Brain microvascular endothelial cell (primary cell): ENCODE results near the gene LEUTX.

Experiments used
- DNase-seq: peaks from one replicate; pipeline ENCODE4 v3.0.0-alpha.2; 2020
- H3K27ac ChIP-seq: fragments of 250-450 bp; sonication (Bioruptor Pico); 2 replicates; pipeline ENCODE4 v1.5.1; 2020; ENCODE audit warnings: mild to moderate bottlenecking, moderate library complexity
- H3K27me3 ChIP-seq: fragments of 250-450 bp; sonication (Bioruptor Pico); replicated peaks from 2 replicates; pipeline ENCODE4 v1.5.1; 2020; ENCODE audit warnings: mild to moderate bottlenecking
- H3K36me3 ChIP-seq: fragments of 250-450 bp; sonication (Bioruptor Pico); replicated peaks from 2 replicates; pipeline ENCODE4 v1.5.1; 2020; ENCODE audit warnings: mild to moderate bottlenecking
- H3K4me3 ChIP-seq: 2 replicates; pipeline ENCODE4 v1.5.1; 2011; ENCODE audit warnings: low read depth, mild to moderate bottlenecking, control low read depth, low read length, moderate library complexity
- CTCF ChIP-seq: IDR thresholded peaks from 2 replicates; pipeline ENCODE4 v1.5.1; 2011; ENCODE audit warnings: low read depth, mild to moderate bottlenecking, moderate library complexity, low read length, control low read depth, inconsistent platforms; ENCODE audit errors: missing control alignments
- in situ Hi-C: cut with HindIII; loops from 2 replicates; pipeline ENCODE4 v1.10.0; 2017; ENCODE audit warnings: low sequenced_read_pairs, low pct_ligation_motif_present

Gene LEUTX

DNA sequence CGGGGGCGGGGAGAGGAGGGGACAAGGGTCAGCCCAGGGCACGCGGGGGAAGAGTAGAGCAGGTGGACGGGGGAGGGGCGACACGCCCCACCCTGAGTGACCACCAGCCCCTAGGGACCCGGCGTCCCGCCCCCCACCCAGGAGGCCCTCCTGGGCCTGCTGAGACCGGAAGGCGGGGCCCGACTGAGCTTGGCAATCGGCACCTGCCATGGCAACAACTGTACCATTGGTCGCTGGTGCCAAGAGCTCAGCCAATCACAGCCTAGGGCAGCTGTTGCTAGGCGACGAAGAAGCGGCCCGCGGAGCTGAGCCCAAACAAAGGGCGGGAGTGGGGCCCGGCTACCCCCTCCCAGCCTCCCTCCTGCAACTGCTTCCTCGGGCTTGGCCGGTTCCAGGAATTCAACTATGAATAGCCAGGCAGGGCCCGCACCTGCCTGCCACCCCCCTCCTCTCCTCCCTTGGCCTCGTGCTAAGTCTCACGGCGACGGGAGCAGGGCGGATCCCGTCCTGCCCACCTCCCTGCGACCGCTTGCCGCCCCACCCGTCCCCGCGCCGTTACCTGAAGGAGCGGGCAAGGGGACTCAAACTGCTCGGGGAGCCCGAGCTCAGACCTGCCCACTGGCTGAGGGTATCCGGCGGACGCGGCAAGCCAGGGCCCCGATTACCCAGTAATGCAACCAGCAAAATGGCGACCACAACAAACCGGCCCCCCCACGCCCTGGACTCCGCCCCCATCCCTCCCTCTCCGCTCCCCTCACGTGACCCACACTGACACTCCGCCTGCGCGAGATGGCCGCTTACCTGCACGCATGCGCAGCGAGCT is 55.0 kb downstream of the LEUTX start, which contains the start of gene DYRK1B:
DYRK1B (minus strand) TSS at position 699 of the 823 bp plus-strand sequence. CDS start 2,295 bp downstream, outside the sequence.
- peak; percentile 96 for DNase-seq
- no peaks in the 10 kb centered on the region for H3K27me3 ChIP-seq
- peaks cover 46% of the 10 kb centered on the region for H3K36me3 ChIP-seq
- H3K4me3 ChIP-seq: peak within 1 kb of the TSS; percentile 80
- in situ Hi-C loops: no loop called here
- peak within 1 kb of the TSS; percentile 96 for H3K27ac ChIP-seq
- TF ChIP-seq CTCF: no peak

DNA sequence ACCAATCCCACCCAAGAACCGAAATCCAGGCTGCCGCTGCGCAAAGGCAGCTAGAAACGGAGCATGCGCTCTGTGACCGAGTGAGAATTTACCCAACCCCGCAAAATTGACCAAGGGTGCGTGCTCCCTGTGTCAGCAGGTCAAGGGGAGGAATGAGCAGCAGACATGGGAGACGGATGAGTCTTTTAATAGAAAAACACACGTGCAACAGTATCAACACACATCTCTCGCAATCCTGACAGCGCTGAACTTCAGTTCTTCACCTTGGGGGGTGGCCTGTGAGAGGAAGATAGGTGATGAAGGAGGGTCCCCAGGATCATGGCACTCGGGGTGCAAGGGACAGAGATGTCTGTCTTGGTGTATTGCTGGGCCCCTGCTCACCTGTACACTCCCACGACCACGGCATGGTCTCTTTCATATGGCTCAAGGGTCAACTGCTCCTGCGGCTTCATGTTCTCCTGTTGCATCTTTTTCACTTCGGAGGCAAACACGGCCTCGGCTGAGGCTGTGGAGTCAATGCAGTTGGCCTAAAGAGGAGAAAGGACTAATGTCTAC is 55.7 kb downstream of the LEUTX start:
- DNase-seq: no peak
- Histone ChIP-seq H3K27me3 (no peaks in the 10 kb centered on the region), H3K27ac (no peak overlapping the region), H3K4me3 (peak overlapping the region; percentile 80), H3K36me3 (peaks cover 53% of the 10 kb centered on the region)
- TF ChIP-seq CTCF: no peak
- in situ Hi-C loops: no loop called here
